T-helper 1 cell treated with Interleukin-12 subunit alpha and Interleukin-12 subunit beta and Interleukin-4 antibody, amounts not matched to agents 30 ng/mL and 1 ng/mL, for 36 hours (primary cell): ENCODE results near the gene FSTL5. TPM values are rescaled to one million over a fixed set of nuclear protein-coding genes. Genes with fewer than 3 reads are reported as not detected.
"Not testable (repeated sequence)": the region's sequence is repeated elsewhere in the genome, so short reads cannot be mapped to it uniquely, and the experiment has no call there.

Experiments
- intact Hi-C: fragments of 100-400 bp; cut with micrococcal nuclease; formaldehyde crosslinking; loops from one replicate; pipeline ENCODE4 v1.15.1; 2024
- total RNA-seq: library from RNA; stranded (reverse); gene quantifications from 2 replicates; pipeline ENCODE4 v1.2.3, GENCODE V29; 2022

The FSTL5 gene
- total RNA-seq, 1 donor from 2014 or later, result not detected

DNA sequence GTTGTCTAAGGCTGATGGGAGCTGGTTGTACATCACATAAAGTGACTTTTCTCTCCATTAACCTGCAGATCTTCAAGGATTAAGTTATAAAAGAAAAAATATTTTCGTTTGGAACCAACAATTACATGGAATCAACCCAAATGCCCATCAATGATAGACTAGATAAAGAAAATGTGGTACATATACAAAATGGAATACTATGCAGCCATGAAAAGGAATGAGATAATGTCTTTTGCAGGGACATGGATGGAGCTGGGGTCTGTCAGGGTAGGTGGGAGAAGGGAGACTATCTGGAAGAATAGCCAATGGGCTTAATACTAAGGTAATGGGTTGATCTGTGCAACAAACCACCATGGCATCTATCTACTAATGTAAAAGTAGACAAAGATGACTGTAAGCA lies 313.2 kb downstream of the FSTL5 start:
- intact Hi-C loops, result no loop called here

DNA sequence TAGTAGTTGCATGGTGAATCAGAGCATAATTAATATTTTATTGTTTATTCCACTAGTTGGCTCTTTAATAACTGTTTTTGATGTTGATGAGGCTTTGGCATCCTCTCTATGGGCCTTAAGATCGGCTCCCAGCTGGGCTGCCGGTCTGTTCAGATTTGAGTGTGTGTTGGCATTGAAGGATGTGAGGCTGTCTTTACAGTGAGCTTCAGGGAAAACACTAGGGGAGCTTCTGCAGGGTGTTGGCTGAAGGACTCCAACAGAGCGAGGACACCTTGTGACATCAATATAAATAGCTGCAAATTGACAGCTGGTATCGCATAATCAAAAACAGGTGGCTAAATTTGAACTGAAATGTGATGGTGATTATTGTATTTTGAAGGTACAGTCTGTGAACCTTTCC lies 322.0 kb downstream of the FSTL5 start:
- intact Hi-C loops, result no loop called here

DNA sequence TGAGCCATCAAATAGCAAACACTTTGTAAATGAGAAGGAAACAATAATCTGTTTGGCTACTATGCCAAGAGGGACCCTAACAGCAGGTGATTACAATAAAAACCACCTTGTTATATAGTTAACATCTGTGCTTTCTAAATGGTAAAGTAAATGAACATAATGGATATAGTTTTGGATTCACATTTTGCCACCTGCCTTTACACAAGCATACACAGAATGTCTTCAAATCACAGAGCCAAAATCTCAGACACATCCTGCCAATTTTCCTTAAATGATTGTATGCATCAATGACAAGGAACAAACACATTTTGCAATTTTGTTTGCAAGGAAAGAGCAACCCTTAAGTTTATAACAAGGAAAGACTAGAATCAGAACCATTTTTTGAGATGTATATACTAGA lies 334.2 kb downstream of the FSTL5 start:
- intact Hi-C loops, result no loop called here

DNA sequence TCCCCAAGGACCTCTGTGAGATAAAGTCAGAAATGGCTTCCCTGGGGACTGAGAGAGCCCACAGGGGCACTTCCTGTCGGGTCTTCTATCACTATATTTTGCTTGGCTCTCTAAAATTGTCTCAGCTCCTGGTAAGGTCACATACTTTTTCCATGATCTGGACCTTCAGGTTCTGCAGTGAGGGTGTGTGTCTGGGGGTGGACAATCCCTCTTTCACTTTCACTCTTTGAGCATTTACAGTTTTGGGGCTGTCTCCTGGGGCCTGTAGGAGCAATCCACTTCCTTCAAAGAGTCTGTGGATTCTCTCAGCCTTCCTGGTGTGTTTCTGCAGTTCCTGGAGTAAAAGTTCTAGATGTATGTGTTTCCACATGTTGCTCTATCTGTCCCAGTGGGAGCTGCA lies 335.7 kb downstream of the FSTL5 start:
- intact Hi-C loops, result no loop called here

DNA sequence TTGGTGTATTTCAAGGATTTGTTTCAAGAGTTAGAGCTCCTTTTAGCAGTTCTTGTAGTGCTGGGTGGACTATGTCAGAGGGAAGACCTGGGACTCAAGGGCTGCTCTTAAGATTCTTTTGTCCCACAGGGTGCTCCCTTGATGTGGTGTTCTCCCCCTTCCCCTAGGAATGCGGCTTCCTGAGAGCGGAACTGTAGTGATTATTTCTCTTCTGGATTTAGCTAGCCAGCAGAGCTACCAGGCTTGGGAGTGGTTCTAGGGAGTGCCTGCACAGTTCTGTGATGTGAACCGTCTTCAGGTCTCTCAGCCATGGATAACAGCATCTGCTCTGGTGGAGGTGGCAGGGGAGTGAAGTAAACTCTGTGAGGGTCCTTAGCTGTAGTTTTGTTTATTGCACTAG lies 336.8 kb downstream of the FSTL5 start:
- intact Hi-C loops, result no loop called here

DNA sequence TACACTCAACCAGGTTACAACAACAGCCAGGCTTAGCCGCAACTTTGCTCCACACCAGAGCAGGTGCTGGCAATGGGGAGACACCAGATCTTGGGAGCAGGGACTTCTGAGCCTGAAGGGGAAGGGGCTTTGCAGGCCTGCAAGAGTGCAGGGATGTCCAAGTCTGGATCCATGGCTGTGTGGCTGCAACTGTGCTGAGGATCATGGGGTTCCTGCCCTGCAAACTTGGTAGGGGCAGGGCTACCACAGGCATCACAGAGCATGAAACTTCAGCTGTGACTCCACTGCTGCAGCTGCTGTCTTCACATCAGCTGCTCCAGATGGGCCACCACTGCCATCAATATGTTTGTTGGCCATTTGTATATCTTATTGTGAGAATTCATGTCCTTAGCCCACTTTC lies 340.4 kb downstream of the FSTL5 start:
- intact Hi-C loops, result no loop called here

DNA sequence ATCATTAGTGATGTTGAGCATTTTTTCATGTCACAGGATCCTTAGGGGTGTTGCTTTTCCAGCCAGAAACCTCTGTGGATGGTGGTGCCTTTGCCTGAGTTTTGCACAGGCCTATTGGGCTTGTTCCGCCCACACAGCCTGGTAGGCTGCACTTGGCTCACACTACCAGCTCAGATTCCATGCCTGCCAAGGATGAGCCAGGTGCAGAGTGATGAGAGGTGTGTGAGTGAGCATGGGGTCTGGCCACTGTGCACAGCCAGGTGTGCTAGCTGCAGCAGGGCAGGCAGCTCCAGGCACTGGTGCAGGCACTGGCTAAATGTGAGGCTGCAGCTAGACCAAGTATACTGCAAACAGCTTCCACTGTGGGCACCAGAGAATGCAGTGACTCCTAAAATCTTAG lies 341.6 kb downstream of the FSTL5 start:
- intact Hi-C loops, result no loop called here

DNA sequence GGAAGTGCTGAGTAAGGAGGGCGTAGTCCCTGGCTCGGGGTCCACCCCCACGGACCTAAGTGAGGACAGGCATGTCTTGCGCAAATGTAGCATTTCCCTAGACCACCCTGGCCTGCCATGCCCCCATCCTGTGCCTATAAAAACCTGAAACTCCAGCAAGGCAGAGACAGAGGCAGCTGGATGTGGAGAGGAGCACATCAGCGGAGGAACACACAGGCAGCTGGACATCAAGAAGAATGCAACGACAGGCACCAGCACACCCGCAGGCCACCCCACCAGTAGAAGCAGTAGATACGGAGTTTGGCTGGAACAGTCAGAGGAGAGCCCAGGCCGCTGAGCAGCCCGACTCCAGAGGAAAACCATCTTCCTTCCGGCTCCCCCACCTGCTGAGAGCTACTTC lies 345.9 kb downstream of the FSTL5 start:
- intact Hi-C loops, result no loop called here

DNA sequence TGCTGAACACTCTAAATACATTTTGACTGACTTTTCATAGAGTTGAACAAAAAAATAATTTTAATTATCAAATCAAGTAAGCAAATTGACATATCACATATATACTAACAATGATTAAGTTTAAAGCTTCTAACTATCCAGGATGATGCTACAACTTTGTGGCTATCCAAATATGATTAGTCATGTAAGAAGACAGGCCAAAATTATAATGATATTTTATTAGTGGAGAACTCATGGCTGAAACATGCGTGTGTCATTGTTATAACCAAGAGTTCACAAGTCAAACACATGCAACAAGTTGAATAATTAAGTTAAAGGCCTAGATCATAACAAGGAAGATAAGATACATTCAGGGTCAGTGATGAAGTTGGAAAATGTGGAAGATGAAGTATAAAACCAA lies 346.8 kb downstream of the FSTL5 start:
- intact Hi-C loops, result no loop called here

DNA sequence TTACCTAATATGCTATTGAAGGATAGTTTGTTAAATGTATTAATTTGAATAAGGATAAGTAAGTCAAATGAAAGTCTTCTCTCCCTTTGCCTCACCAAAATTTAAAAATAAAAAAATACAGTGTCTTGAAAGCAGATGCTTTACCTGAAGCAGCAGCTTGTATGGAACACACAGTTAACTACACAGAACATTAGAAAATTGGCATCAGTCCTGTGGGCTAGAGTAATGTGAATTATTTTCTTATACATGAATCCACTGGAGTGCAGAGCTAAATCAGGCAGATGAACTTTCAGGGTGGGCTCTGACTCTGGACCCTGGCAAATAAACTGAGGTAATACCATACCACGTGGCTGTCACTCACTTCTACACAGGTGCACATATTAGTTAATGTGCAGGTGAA lies 348.0 kb downstream of the FSTL5 start:
- intact Hi-C loops, result no loop called here

DNA sequence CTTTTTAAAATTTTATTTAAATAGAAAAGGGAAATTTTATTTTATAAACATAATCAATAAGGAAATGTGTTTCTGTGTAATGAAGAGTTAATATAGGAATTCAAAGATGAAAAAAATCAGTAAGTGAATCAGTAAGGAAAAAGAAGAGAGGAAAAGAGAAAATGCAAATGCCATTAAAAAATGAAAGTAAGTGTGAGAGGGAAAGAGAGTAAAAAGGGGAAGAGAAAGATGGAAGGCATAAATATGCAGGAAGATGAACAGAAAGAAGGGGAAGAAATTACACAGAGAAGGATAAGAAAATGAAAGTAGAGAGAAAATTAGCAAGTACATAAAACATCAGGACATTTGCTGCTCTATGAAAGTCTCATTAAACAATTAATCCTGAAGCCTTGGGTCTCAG lies 349.9 kb downstream of the FSTL5 start:
- intact Hi-C loops, result no loop called here

DNA sequence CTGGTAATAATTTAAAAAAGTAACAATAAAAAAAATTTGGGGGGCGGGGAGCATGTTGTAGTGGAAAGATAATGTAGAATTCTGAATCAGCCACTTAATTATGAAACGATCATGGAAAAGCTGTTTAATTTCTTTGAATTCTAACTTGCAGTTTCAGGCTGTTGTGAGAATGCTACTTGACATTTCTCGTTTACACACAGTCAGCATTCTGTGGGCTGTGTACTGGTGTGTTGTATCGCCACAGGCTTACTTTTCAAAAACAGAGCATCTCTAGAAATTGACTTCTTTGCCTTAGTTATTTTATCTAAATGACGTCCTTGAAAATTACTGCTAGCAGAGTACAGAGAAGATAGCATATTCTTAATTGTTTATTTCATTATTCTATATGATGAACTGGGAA lies 350.4 kb downstream of the FSTL5 start:
- intact Hi-C loops, result no loop called here

DNA sequence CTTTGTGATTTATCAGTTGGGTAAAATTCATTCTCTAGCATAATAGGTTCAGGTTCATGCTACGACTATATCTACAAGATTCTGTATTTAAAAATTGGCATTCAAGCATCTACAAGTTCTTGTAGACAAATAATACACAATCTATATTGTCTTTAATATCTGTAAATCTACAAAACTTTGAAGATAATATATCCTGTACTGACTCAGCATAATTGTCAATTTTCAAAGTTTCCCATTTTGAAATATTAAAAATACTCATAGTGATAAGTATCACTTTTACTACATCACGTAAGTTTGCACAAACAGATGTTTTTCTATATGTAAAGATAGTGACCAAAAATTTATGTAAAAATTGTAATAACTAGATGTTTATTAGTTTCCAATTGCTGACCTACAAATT lies 360.6 kb downstream of the FSTL5 start:
- intact Hi-C loops, result no loop called here

DNA sequence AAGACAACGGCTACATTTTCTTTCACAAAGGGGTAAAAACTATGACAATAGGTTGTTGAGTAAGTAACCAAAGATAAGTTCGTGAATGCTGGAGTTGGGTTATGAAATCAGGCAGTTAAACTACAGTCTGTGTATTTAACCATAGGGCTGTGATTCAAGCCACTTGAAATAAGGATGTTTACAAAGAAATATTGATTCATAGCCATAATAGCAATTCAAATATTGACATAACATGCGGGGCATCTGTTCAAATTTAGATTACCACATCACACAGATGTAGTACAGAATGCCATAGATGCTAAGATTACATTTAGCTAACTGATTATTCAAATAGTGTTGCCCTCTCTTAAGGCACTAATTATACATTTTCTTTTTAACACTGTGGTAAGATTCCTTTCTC lies 364.1 kb downstream of the FSTL5 start:
- intact Hi-C loops, result no loop called here

DNA sequence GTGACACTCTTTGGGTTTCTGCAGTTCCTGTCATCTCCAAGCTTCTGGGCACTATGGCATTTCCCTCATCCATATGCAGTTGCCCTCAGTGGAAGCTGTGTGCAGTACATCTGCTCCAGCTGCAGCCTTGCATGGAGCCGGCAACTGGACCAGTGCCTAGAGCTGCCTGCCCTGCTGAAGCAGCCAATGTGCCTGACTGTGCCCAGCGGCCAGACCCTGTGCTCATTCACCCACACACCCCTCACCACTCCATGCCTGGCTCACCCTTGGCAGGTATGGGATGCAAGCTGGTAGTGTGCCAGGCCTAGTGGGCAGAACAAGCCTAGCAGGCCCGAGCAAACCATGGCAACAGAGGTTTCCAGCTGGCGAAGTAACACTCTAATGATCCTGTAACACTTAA lies 370.8 kb downstream of the FSTL5 start:
- intact Hi-C loops, result no loop called here

DNA sequence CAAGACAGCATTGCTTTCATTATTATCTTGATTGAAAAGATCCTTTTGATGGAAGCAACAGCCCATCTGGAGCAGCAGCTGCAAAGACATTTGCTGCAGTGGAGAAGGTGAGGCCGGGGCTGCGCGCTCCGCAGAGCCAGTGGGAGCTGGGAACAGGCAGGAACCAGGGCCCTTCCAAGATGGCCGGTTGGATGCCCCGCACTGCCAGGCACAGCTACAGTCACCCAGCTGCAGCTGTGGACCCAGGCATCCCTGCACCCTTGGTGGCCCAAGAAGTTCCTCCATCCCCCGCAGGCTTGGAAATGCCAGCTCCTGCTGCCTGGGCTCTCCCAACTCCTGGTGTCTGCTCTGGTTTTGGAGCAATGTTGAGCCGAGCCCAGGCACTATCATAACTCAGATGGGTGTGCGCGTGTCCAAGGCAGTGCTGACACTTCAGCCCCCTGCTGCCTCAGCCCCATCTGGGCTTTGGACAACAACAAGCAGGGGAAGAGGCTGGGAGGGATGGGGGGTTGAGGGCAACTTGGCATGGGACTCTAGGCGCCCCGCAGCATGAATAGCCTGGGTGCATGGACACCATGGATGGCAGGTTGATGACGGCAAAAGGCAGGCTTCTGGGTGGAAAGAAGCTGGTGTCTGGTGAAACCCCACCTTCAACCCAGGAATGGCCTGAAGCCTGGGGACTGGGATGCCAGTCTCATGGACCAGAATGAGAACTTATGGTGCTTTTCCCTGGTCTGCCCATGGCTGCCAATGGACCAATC lies 371.8 kb downstream of the FSTL5 start:
- intact Hi-C loops, result no loop called here

DNA sequence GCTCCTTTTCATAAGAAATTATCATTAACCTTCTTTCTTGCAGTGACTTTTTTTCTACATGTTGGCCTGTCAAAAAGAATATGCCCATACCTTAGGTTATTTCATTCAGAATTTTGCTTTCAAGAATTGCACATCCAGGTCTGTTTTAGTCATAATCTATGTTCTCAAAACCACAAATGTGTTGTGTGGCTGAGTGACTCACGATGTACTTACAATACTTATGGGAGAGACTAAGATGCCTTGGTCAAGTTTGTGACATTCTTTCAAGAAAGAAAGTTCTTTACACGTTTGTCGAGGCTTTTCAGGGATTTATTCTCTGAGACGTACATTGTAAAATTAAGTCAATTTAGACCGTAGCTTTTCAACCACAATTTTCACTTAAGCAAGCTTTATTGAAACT lies 396.7 kb downstream of the FSTL5 start:
- intact Hi-C loops, result no loop called here

DNA sequence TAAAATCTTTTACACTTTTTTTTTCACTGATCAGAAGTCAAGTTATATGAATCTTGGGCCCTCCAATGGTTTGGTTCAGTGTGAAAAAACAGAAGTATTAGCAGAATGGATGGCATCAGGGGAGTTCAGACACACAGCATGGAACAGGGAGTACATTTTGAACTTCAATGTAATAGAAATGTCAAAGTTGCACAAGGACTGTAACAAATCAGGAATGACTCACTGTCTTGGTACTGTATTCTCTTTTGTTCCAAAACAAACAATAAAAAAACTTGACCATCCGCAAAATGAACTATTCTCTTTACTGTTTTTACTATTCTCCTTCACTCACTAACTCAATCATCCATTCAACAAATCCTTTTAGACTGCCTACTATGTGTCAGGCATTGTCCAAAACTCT lies 401.0 kb downstream of the FSTL5 start:
- intact Hi-C loops, result no loop called here

DNA sequence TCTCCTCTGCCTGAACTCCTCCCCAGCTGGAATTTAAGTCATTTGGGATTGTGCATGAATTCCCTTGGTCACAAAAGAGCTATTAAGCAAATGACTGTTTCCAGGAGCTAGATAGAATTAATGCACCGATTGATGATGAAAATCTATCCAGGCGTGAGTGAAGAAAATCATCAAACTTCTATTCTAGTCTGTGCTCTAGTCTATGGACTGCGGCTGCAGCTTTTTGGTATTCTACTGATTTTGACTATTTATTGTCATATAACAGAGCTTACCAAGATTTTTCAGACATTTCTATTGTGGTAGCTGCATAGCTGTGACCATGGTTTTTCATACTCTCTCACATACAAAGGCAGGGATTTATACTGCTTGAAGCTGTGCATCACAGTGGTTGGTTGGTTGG lies 403.8 kb downstream of the FSTL5 start:
- intact Hi-C loops, result no loop called here

DNA sequence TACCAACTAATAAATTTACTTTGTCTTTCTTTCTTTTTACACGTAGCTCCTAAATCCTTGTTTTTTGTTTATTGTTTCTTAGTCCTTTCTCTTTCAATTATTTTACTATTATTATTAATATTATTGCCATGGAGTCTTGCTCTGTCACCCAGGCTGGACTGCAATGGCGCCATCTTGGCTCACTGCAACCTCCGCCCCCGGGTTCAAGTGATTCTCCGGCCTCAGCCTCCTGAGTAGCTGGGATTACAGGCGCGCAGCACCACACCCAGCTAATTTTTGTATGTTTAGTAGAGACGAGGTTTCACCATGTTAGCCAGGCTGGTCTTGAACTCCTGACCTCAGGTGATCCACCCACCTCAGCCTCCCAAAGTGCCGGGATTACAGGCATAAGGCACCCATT lies 405.4 kb downstream of the FSTL5 start:
- intact Hi-C loops, result not testable (repeated sequence)

DNA sequence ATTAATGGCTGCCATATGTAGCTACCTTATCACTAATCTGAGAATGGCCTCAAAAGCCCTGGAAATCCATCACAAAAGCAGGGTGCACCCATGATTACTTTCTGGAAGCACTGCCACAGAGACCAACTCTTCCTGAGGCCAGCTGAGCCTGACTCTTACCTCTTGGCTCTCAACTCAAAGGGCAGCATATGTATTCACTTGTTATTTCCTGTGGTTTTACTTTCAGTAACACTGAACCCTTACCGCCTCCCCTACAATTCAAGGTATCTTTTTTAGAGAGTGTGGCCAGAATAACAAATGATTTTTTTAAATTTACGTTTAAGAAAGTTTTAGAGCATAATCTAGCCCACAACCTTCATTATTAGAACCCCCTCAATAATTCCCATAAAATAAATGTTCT lies 434.9 kb downstream of the FSTL5 start:
- intact Hi-C loops, result no loop called here

DNA sequence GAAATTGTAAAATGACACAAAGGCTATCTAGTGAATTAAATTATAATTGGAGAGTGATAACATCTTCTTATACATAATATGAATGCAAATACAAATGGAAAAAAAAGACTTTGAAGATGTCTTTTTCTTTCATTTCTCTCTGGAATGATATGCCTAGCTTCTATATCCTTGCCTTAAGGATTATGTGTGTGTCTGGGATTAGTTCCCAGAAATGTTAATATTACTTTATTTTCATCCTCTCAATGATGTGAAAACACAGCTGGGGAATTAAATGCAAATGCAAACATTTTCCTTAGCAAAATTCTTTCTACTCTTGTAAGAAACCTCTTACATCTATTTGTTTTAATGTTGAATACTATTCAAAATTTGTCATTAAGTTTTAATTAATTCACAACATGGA lies 441.9 kb downstream of the FSTL5 start:
- intact Hi-C loops, result no loop called here

DNA sequence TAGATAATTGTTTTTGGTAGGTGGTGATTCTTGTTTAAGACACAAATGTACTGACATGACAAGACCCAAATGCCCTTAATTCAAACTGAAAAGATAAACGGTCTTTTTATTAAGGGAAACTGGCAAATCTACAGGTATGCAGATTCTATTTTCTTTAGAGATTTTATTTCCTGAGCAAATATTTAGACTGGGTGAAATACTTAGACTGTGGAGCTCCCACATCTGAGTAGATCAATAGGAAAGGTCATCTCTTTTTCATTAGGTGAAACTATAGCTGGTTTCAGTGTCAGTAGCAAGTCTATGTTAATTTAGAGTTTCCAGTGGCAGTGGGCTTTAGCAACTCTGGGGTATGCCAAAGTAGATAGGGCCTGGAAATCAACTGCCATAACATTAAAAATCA lies 446.7 kb downstream of the FSTL5 start:
- intact Hi-C loops, result no loop called here

DNA sequence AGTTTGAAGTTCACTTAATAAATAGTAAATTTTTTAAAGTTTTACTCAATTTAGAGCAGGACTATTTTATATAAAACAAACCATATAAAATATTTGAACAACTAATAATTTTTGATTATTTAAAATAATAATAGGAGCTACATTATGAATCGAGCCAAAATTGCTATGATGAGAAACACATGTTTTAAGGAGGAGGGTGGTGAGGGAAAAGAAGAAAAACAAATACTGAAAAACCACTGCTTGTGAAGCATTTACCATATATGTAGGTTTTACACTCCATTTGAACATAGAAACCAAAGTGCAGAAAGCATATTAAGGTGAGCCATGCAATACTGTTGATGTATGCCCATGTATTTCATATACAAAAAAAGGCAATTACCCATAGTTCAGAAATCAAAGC lies 448.9 kb downstream of the FSTL5 start:
- intact Hi-C loops, result no loop called here
